C4-2B (cell line): ENCODE data around the gene STK32C.

Experiments
- CTCF ChIP-seq: fragments of 450-650 bp; conservative IDR thresholded peaks from 2 replicates; pipeline ENCODE4 v1.5.1; 2017; ENCODE audit warnings: mild to moderate bottlenecking
- ZFX ChIP-seq: fragments of 450-650 bp; IDR thresholded peaks from 2 replicates; pipeline ENCODE4 v1.6.1; 2017

- TF ChIP-seq CTCF: no peak
- TF ChIP-seq ZFX: no peak
Observed at GRCh38 chr10:132355297-132355696, 47.5 kb upstream of the STK32C start.
